K562 (cell line): ENCODE results near the gene YES1. TPM values are rescaled to one million over a fixed set of nuclear protein-coding genes. Genes with fewer than 3 reads are reported as not detected.

Source experiments
- DDX20 ChIP-seq: fragments of 450-650 bp; IDR thresholded peaks from 2 replicates; pipeline ENCODE4 v1.6.1; 2016; ENCODE audit warnings: missing genetic modification characterization, low read depth, mild to moderate bottlenecking, missing compliant biosample characterization, moderate library complexity
- EHMT2 ChIP-seq: fragments of 450-650 bp; IDR thresholded peaks from 2 replicates; pipeline ENCODE4 v1.6.1; 2018; ENCODE audit warnings: antibody characterized with exemption
- ETS2 ChIP-seq: IDR thresholded peaks from 2 replicates; pipeline ENCODE4 v1.6.1; 2016; ENCODE audit warnings: borderline replicate concordance, missing genetic modification characterization, mild to moderate bottlenecking, moderate library complexity, missing compliant biosample characterization; ENCODE audit not compliant: poor library complexity, severe bottlenecking
- GABPB2 ChIP-seq: fragments of 250-450 bp; sonication (Bioruptor Pico); conservative IDR thresholded peaks from 2 replicates; pipeline ENCODE4 v1.5.1; 2021; ENCODE audit warnings: mild to moderate bottlenecking
- HEY1 ChIP-seq: fragments of 250-450 bp; sonication (Bioruptor Pico); IDR thresholded peaks from 2 replicates; pipeline ENCODE4 v1.5.0; 2020; ENCODE audit warnings: mild to moderate bottlenecking, moderate library complexity, borderline replicate concordance
- KLF1 ChIP-seq: fragments of 450-650 bp; IDR thresholded peaks from 2 replicates; pipeline ENCODE4 v1.6.1; 2016; ENCODE audit warnings: missing genetic modification characterization, missing compliant biosample characterization
- NELFE ChIP-seq: IDR thresholded peaks from 2 replicates; pipeline ENCODE4 v1.6.1; 2011; ENCODE audit warnings: mild to moderate bottlenecking; ENCODE audit not compliant: insufficient read depth, insufficient read length
- NEUROD1 ChIP-seq: fragments of 150-350 bp; IDR thresholded peaks from 2 replicates; pipeline ENCODE4 v1.6.1; 2014; ENCODE audit warnings: borderline replicate concordance, low read length, low read depth; ENCODE audit not compliant: partially characterized antibody
- POU5F1 ChIP-seq: fragments of 150-350 bp; IDR thresholded peaks from 2 replicates; pipeline ENCODE4 v1.6.1; 2014; ENCODE audit warnings: borderline replicate concordance, low read length, low read depth, mild to moderate bottlenecking; ENCODE audit not compliant: partially characterized antibody
- RHOXF2B ChIP-seq: fragments of 250-450 bp; sonication (Bioruptor Pico); conservative IDR thresholded peaks from 2 replicates; pipeline ENCODE4 v1.5.1; 2021
- ZBTB12 ChIP-seq: fragments of 250-450 bp; sonication (Bioruptor Pico); IDR thresholded peaks from 2 replicates; pipeline ENCODE4 v1.4.0; 2020
- ZBTB2 ChIP-seq: fragments of 450-650 bp; IDR thresholded peaks from 2 replicates; pipeline ENCODE4 v1.6.1; 2016; ENCODE audit warnings: antibody characterized with exemption
- ZKSCAN3 ChIP-seq: fragments of 250-450 bp; sonication (Bioruptor Pico); IDR thresholded peaks from 2 replicates; pipeline ENCODE4 v1.4.0; 2020
- ZNF133 ChIP-seq: fragments of 250-450 bp; sonication (Bioruptor Pico); IDR thresholded peaks from 2 replicates; pipeline ENCODE4 v1.4.0; 2020; ENCODE audit warnings: mild to moderate bottlenecking
- ZNF143 ChIP-seq: sonication (generic); formaldehyde crosslinking; IDR thresholded peaks from 2 replicates; pipeline ENCODE4 v1.9.0; 2022; ENCODE audit warnings: mild to moderate bottlenecking, missing genetic modification reagents
- ZNF174 ChIP-seq: fragments of 250-450 bp; sonication (Bioruptor Pico); IDR thresholded peaks from 2 replicates; pipeline ENCODE4 v1.4.0; 2020; ENCODE audit warnings: mild to moderate bottlenecking
- ZNF280B ChIP-seq: fragments of 250-450 bp; sonication (Bioruptor Pico); IDR thresholded peaks from 2 replicates; pipeline ENCODE4 v1.5.1; 2021; ENCODE audit warnings: mild to moderate bottlenecking
- ZNF445 ChIP-seq: fragments of 250-450 bp; sonication (Bioruptor Pico); IDR thresholded peaks from 2 replicates; pipeline ENCODE4 v1.4.0; 2020; ENCODE audit warnings: low read depth, mild to moderate bottlenecking, moderate library complexity
- ZNF512 ChIP-seq: IDR thresholded peaks from 2 replicates; pipeline ENCODE4 v1.6.1; 2016; ENCODE audit warnings: missing genetic modification characterization, missing compliant biosample characterization
- ZNF551 ChIP-seq: fragments of 250-450 bp; sonication (Bioruptor Pico); IDR thresholded peaks from 2 replicates; pipeline ENCODE4 v1.5.0; 2021; ENCODE audit warnings: mild to moderate bottlenecking, moderate library complexity
- ZNF561 ChIP-seq: fragments of 450-650 bp; formaldehyde crosslinking; conservative IDR thresholded peaks from 2 replicates; pipeline ENCODE4 v1.4.0; 2020; ENCODE audit warnings: mild to moderate bottlenecking, moderate library complexity
- polyA plus RNA-seq, 8 experiments: library from polyadenylated mRNA; depleted of rRNA in 4 of 8; stranded (reverse) in 5 of 8; unstranded in 3 of 8; fragments of >200 nt; fragmentation: Nextera tagmentation in 2 of 8; fragmentation: Illumina TruSeq in 1 of 8; extraction: Ambion mirVana in 2 of 8; extraction: Trizol in 1 of 8; gene quantifications; 2 replicates each; pipeline versions ENCODE4 v1.2.1 to v1.2.3, GENCODE V29; 2011 to 2014; ENCODE audit warnings: inconsistent platforms in 1 of 8, missing spikeins in 1 of 8
- total RNA-seq, 7 experiments: library from RNA; depleted of rRNA in 6 of 7; stranded (reverse); fragments of >200 nt in 6 of 7; fragmentation: Illumina TruSeq in 2 of 7; extraction: Trizol in 2 of 7; gene quantifications; 2 replicates each; pipeline versions ENCODE4 v1.2.1 to v1.2.3, GENCODE V29; 2011 to 2021; ENCODE audit warnings: low replicate concordance in 1 of 7
- TF ChIP-seq, protein P1 (sequence below): fragments of 250-450 bp; sonication (Bioruptor Pico); IDR thresholded peaks from 2 replicates; pipeline ENCODE4 v1.9.0; 2021; ENCODE audit warnings: mild to moderate bottlenecking

The YES1 gene
- total and polyA plus RNA-seq, 9 of the 15 experiments (the other 6 are each of a cell fraction or from before 2014, with no cell fraction given) = 37.2 to 115 (median 77.7) TPM

DNA sequence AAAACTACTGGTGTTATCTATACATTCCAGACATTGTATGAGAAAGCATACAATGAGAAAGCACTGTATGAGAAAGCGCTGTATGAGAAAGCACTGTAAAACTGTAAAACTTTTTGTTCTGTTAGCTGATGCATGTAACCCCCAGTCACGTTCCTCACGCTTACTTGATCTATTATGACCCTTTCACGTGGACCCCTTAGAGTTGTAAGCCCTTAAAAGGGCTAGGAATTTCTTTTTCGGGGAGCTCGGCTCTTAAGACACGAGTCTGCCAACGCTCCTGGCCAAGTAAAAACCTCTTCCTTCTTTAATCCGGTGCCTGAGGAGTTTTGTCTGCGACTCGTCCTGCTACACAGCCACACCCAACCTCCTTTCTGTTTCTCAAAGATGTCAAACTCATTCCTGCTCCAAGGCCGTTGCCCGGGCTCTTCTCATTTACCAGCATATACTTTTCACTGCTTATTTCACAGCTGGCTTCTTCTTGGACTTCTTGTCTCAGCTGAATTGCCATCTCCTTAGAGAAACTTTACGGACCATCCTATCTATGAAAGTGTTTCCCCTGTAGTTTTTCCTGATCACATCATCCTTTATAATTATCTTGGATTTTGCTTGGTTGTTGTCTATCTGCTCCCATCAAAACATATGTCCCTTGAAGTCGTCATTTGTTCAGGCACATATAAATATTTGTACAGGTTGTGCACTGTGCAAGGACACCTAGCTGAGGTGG lies 29.8 kb upstream of the YES1 start (continued):
- TF ChIP-seq ZBTB12 (CRISPR knock-in tag) (no peak), HEY1 (CRISPR knock-in tag) (no peak), KLF1 (no peak), ZNF143 (CRISPR knock-in tag) (no peak), POU5F1 (no peak), ZKSCAN3 (CRISPR knock-in tag) (no peak), ETS2 (tag) (no peak), ZNF133 (CRISPR knock-in tag) (no peak), ZNF561 (CRISPR knock-in tag) (no peak), GABPB2 (CRISPR knock-in tag) (no peak), ZNF551 (no peak), ZNF445 (CRISPR knock-in tag) (no peak), DDX20 (tag) (no peak), ZNF174 (no peak), ZNF512 (tag) (no peak), ZNF280B (CRISPR knock-in tag) (no peak), ZBTB2 (no peak), NELFE (no peak), NEUROD1 (no peak), RHOXF2B (no peak), EHMT2 (no peak)
- TF ChIP-seq, protein P1, sequence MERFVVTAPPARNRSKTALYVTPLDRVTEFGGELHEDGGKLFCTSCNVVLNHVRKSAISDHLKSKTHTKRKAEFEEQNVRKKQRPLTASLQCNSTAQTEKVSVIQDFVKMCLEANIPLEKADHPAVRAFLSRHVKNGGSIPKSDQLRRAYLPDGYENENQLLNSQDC (CRISPR knock-in tag) = no peak
